ENCODE measurements around the gene ZCCHC12. TPM values are rescaled to one million over a fixed set of nuclear protein-coding genes. Genes with fewer than 3 reads are reported as not detected.
A peak's percentile ranks its signal among the peaks of the same experiment; 100 is the strongest.

ZCCHC12 gene
- total RNA-seq, 1 experiment from 2014 or later, result 2.6 TPM

- peaks cover 31 to 85% of the 10 kb centered on the region in 2 experiments for H3K9me3 Mint-ChIP-seq
- Histone ChIP-seq H3K23ac (ENCODE audit: insufficient read length, low read depth, low read length) (no peak overlapping the region), H3K56ac (ENCODE audit: insufficient read length, low read depth, low read length) (no peak overlapping the region), H3K27me3 (ENCODE audit: insufficient read depth, low read length) (peaks cover 52% of the 10 kb centered on the region), H2BK12ac (ENCODE audit: insufficient read length, low read depth, low read length) (no peak overlapping the region), H4K91ac (ENCODE audit: insufficient read length, low read depth, low read length) (no peak overlapping the region), H3K79me2 (ENCODE audit: insufficient read depth, low read length) (no peaks in the 10 kb centered on the region), H3K27ac (ENCODE audit: insufficient read length, low read depth, low read length) (no peak overlapping the region), H3K4me2 (ENCODE audit: insufficient read depth, insufficient read length, low read length) (peak overlapping the region; percentile 50), H2BK15ac (ENCODE audit: low read depth, low read length) (no peak overlapping the region), H4K8ac (replicated peaks; ENCODE audit: insufficient read length, low read depth, low read length) (no peak overlapping the region), H3K9ac (ENCODE audit: extremely low read depth, insufficient read length, low read length) (no peak overlapping the region), H3K18ac (ENCODE audit: insufficient read length, low read depth, low read length) (no peak overlapping the region), H2BK20ac (ENCODE audit: low read depth, low read length, poor library complexity, severe bottlenecking) (no peak overlapping the region), H3T11ph (ENCODE audit: low read length) (no peak overlapping the region), H2BK120ac (ENCODE audit: low read depth, low read length, poor library complexity, severe bottlenecking) (no peak overlapping the region), H3K14ac (ENCODE audit: insufficient read depth, low read length) (no peak overlapping the region), H2BK5ac (ENCODE audit: insufficient read length, low read length) (no peak overlapping the region), H3K4me1 (ENCODE audit: insufficient read depth, low read length) (peaks cover 2% of the 10 kb centered on the region; the same call in 1 of the 2 replicates), H3K23me2 (ENCODE audit: insufficient read length, low read depth, low read length, poor library complexity, severe bottlenecking) (peaks cover 7% of the 10 kb centered on the region), H3K9me3 (ENCODE audit: control insufficient read depth, low read depth, low read length) (peaks cover 25% of the 10 kb centered on the region), H4K20me1 (ENCODE audit: control insufficient read depth, insufficient read depth, insufficient read length) (no peaks in the 10 kb centered on the region), H2AFZ (ENCODE audit: low read length) (no peak overlapping the region), H3K4ac (ENCODE audit: low read depth, low read length) (no peak overlapping the region), H3K79me1 (ENCODE audit: insufficient read depth, low read depth, low read length, poor library complexity, severe bottlenecking) (no peaks in the 10 kb centered on the region), H2AK5ac (ENCODE audit: insufficient read length, low read length) (no peak overlapping the region), H4K5ac (ENCODE audit: insufficient read length, low read depth, low read length) (no peak overlapping the region)
- peak overlapping the region; percentile 64 to 85 for H3K4me3 Mint-ChIP-seq
- H3K36me3 Mint-ChIP-seq (ENCODE audit: insufficient read depth in 1 of 3, low read depth in 3 of 3), result peaks cover 0 to 9% (median 8%) of the 10 kb centered on the region in 3 experiments; a peak in 4 of 7 replicates
- H3K4me1 Mint-ChIP-seq, result peaks cover 14 to 31% of the 10 kb centered on the region in 2 experiments; a peak in 3 of 4 replicates
- peaks cover 89% of the 10 kb centered on the region for H3K27me3 Mint-ChIP-seq (ENCODE audit: low read depth)
- no CpG with 5 or more reads among the region's 22 CpGs for WGBS (ENCODE audit: extremely low coverage, insufficient read length, low lambda C conversion rate)
- H3K27ac Mint-ChIP-seq, result peak overlapping the region in 1 of 3 experiments; percentile 35; a peak in 1 of 7 replicates
- no peak for TF ChIP-seq CTCF (conservative IDR thresholded peaks at IDR 0.05)
- peak; percentile 35 for DNase-seq
Observed at GRCh38 chrX:118824173-118824730, 628 bp downstream of the ZCCHC12 start.
